Endothelial cell of umbilical vein (primary cell): ENCODE measurements around the gene CCDC85C. TPM values are rescaled to one million over a fixed set of nuclear protein-coding genes. Genes with fewer than 3 reads are reported as not detected.

ENCODE experiments used
- BruUV-seq: library from RNA; stranded (reverse); fragments of 400-500 nt; replicated peaks from 2 replicates; lab custom pipeline; 2021; lab: Mats Ljungman, UMichigan
- CTCF ChIA-PET: fragments of 300-600, 350-600 bp; sonication (Branson Sonifier 250); formaldehyde crosslinking; loops from one replicate; lab custom pipeline; 2021; ENCODE audit warnings: antibody characterized with exemption, inconsistent platforms; lab: Charles Lee
- POLR2A ChIA-PET: fragments of 300-600, 350-600 bp; sonication (Branson Sonifier 250); formaldehyde crosslinking; loops from one replicate; lab custom pipeline; 2021; ENCODE audit warnings: antibody characterized with exemption, inconsistent platforms; lab: Charles Lee
- DNase-seq: peaks from one replicate; pipeline ENCODE4 v3.0.0-alpha.2; 2011; ENCODE audit warnings: low read depth, low spot score
- FAIRE-seq: peaks from 2 replicates; lab custom pipeline; 2011; peaks lifted over from hg19 to GRCh38; lab: Jason Lieb, UNC
- H2AFZ ChIP-seq: 2 replicates; pipeline ENCODE4 v1.6.0; 2012; ENCODE audit warnings: low read depth, low read length, control low read depth, inconsistent platforms
- H3K27ac ChIP-seq: 2 replicates; pipeline ENCODE4 v1.5.1; 2011; ENCODE audit warnings: low read depth, mild to moderate bottlenecking, control low read depth, low read length, moderate library complexity; ENCODE audit not compliant: insufficient read depth
- H3K27me3 ChIP-seq, 2 experiments: 2 replicates each; pipeline versions ENCODE4 v1.6.0 to v1.6.1; 2011; ENCODE audit warnings: low read length in 2 of 2, mixed read lengths in 1 of 2; ENCODE audit not compliant: control insufficient read depth in 2 of 2, insufficient read depth in 2 of 2
- H3K36me3 ChIP-seq, 2 experiments: 2 replicates in 1 of 2; 3 replicates in 1 of 2; pipeline ENCODE4 v1.5.1; 2011; ENCODE audit warnings: low read length in 2 of 2, mild to moderate bottlenecking in 1 of 2, moderate library complexity in 1 of 2; ENCODE audit not compliant: control insufficient read depth in 2 of 2, insufficient read depth in 2 of 2; ENCODE audit errors: extremely low read depth in 1 of 2
- H3K4me1 ChIP-seq: 3 replicates; pipeline ENCODE4 v1.5.1; 2011; ENCODE audit warnings: mild to moderate bottlenecking, low read length; ENCODE audit not compliant: control insufficient read depth, insufficient read depth; ENCODE audit errors: extremely low read depth
- H3K4me2 ChIP-seq: 2 replicates; pipeline ENCODE4 v1.6.1; 2011; ENCODE audit warnings: low read length, control low read depth, mixed read lengths; ENCODE audit not compliant: insufficient read depth
- H3K4me3 ChIP-seq, 3 experiments: fragments of 200-600 bp in 1 of 3; sonication (generic), shearing (Covaris generic) in 1 of 3; replicated peaks in 1 of 3; 2 replicates each; pipeline ENCODE4 v1.5.1; 2011 to 2016; ENCODE audit warnings: control low read depth in 3 of 3, low read length in 3 of 3, mild to moderate bottlenecking in 2 of 3, inconsistent platforms in 1 of 3, low read depth in 1 of 3, moderate library complexity in 1 of 3; ENCODE audit not compliant: insufficient read depth in 1 of 3
- H3K79me2 ChIP-seq: 2 replicates; pipeline ENCODE4 v1.6.0; 2012; ENCODE audit warnings: low read length, inconsistent platforms; ENCODE audit not compliant: control insufficient read depth, insufficient read depth
- H3K9ac ChIP-seq: replicated peaks from 2 replicates; pipeline ENCODE3; 2011; ENCODE audit warnings: low read length, control low read depth; ENCODE audit not compliant: insufficient read depth; ENCODE audit errors: extremely low read depth
- H3K9me1 ChIP-seq: replicated peaks from 3 replicates; pipeline ENCODE4 v1.6.0; 2011; ENCODE audit warnings: mild to moderate bottlenecking, low read length; ENCODE audit not compliant: control insufficient read depth, insufficient read depth; ENCODE audit errors: extremely low read depth
- H3K9me3 ChIP-seq: replicated peaks from 2 replicates; pipeline ENCODE4 v1.5.1; 2012; ENCODE audit warnings: low read length, inconsistent platforms; ENCODE audit not compliant: control insufficient read depth, insufficient read depth
- H4K20me1 ChIP-seq: replicated peaks from 2 replicates; pipeline ENCODE3; 2011; ENCODE audit warnings: mild to moderate bottlenecking, low read length; ENCODE audit not compliant: control insufficient read depth, insufficient read depth; ENCODE audit errors: extremely low read depth
- CTCF ChIP-seq, 2 donors: IDR thresholded peaks; 1 replicate in 1 of 2; 2 replicates in 1 of 2; pipeline ENCODE4 v1.5.1; 2011; ENCODE audit warnings: low read length in 2 of 2, mild to moderate bottlenecking in 2 of 2, moderate library complexity in 2 of 2, control low read depth in 1 of 2, inconsistent platforms in 1 of 2, low read depth in 1 of 2; ENCODE audit not compliant: insufficient read depth in 1 of 2; ENCODE audit errors: extremely low read depth in 1 of 2
- EZH2 ChIP-seq: IDR thresholded peaks from 2 replicates; pipeline ENCODE4 v1.6.1; 2012; ENCODE audit warnings: borderline replicate concordance, low read depth, mild to moderate bottlenecking, moderate library complexity, low read length, inconsistent platforms; ENCODE audit not compliant: severe bottlenecking
- FOS ChIP-seq: IDR thresholded peaks from 2 replicates; pipeline ENCODE4 v1.6.1; 2011; ENCODE audit warnings: mild to moderate bottlenecking, low read length, moderate library complexity, borderline replicate concordance; ENCODE audit not compliant: insufficient read depth
- GATA2 ChIP-seq: IDR thresholded peaks from 2 replicates; pipeline ENCODE4 v1.7.0; 2011; ENCODE audit warnings: low read depth, mild to moderate bottlenecking, moderate library complexity, mixed read lengths, low read length; ENCODE audit not compliant: insufficient read length, insufficient read depth
- JUN ChIP-seq: IDR thresholded peaks from 2 replicates; pipeline ENCODE4 v1.6.1; 2011; ENCODE audit warnings: borderline replicate concordance, low read depth; ENCODE audit not compliant: insufficient read length, insufficient read depth
- MAX ChIP-seq: IDR thresholded peaks from 2 replicates; pipeline ENCODE4 v1.6.1; 2011; ENCODE audit not compliant: insufficient read depth, insufficient read length
- MYC ChIP-seq: IDR thresholded peaks from one replicate; pipeline ENCODE4 v1.6.1; 2011; ENCODE audit warnings: mild to moderate bottlenecking, low read depth, low read length
- POLR2A ChIP-seq: IDR thresholded peaks from 2 replicates; pipeline ENCODE4 v1.6.1; 2012; ENCODE audit warnings: low read depth, mild to moderate bottlenecking, control low read depth, low read length
- POLR2AphosphoS5 ChIP-seq: IDR thresholded peaks from 2 replicates; pipeline ENCODE4 v1.6.1; 2012; ENCODE audit warnings: low read depth, mild to moderate bottlenecking, control low read depth, low read length, moderate library complexity; ENCODE audit not compliant: insufficient read depth
- dilution Hi-C: fragments of 300-500 bp; cut with MboI; formaldehyde crosslinking; loops from one replicate; pipeline ENCODE4 v1.15.0; 2019; ENCODE audit warnings: low sequenced_read_pairs; ENCODE audit not compliant: extremely low pct_ligation_motif_present
- intact Hi-C: fragments of 100-400 bp; cut with micrococcal nuclease; formaldehyde crosslinking; loops from one replicate; pipeline ENCODE4 v1.10.0; 2022
- polyA plus RNA-seq, 4 experiments: library from polyadenylated mRNA; depleted of rRNA in 3 of 4; stranded (reverse) in 3 of 4; unstranded in 1 of 4; fragments of >200 nt; gene quantifications; 2 replicates each; pipeline versions ENCODE4 v1.2.1 to v1.2.3, GENCODE V29; 2011 to 2012; ENCODE audit warnings: missing spikeins in 1 of 4
- total RNA-seq: library from RNA; stranded (reverse); gene quantifications from 2 replicates; pipeline ENCODE4 v1.2.3, GENCODE V29; 2021

The CCDC85C gene
- total and polyA plus RNA-seq, 2 donors (not counting 3 experiments of a cell fraction or from before 2014, with no cell fraction given): 7.5 to 17.8 TPM

GRCh38 chr14:99566390-99567354 is 37.3 kb downstream of the CCDC85C start:
- no peak for FAIRE-seq
- Histone ChIP-seq H3K9me3 (no peaks in the 10 kb centered on the region), H3K36me3 (no peaks in the 10 kb centered on the region), H3K4me1 (peaks cover 5% of the 10 kb centered on the region), H3K27me3 (no peaks in the 10 kb centered on the region), H3K4me2 (no peak overlapping the region), H3K4me3 (no peak overlapping the region), H3K9ac (no peak overlapping the region), H2AFZ (no peak overlapping the region), H3K27ac (no peak overlapping the region), H3K79me2 (no peaks in the 10 kb centered on the region), H3K9me1 (no peaks in the 10 kb centered on the region), H4K20me1 (no peaks in the 10 kb centered on the region)
- no peak for DNase-seq
- TF ChIP-seq MYC (no peak), POLR2AphosphoS5 (no peak), CTCF (IDR thresholded peaks at IDR 0.05; ENCODE audit: extremely low read depth in 1 of 2, insufficient read depth in 1 of 2, low read depth in 1 of 2, low read length in 2 of 2) (no peak), POLR2A (no peak), JUN (no peak), MAX (no peak), EZH2 (no peak), GATA2 (no peak), FOS (no peak)
- ChIA-PET POLR2A (no interaction called here), CTCF (interaction anchor here (1.8 to 2.3 kb wide), 2 partner anchors 36 to 39 kb away, joined by 6 to 8 read pairs; no protein-coding TSS in a partner anchor)
- dilution Hi-C loops: no loop called here
- BruUV-seq: no TSS peak
- intact Hi-C loops: no loop called here
